Esophagus (tissue), 2 donors: Measurements from ENCODE around the gene MAGEC2. TPM values are rescaled to one million over a fixed set of nuclear protein-coding genes. Genes with fewer than 3 reads are reported as not detected.

Source experiments
- H3K27ac ChIP-seq, 2 donors: one replicate each; pipeline ENCODE4 v1.5.1; 2013; ENCODE audit warnings: low read depth in 2 of 2, mild to moderate bottlenecking in 2 of 2, inconsistent platforms in 1 of 2, low read length in 1 of 2, moderate library complexity in 1 of 2
- H3K27me3 ChIP-seq, 2 donors: one replicate each; pipeline ENCODE4 v1.6.1; 2013; ENCODE audit warnings: low read length in 2 of 2, control low read depth in 1 of 2, mild to moderate bottlenecking in 1 of 2; ENCODE audit not compliant: insufficient read depth in 2 of 2, control insufficient read depth in 1 of 2
- H3K36me3 ChIP-seq, 2 donors: one replicate each; pipeline ENCODE4 v1.6.1; 2013; ENCODE audit warnings: low read length in 1 of 2; ENCODE audit not compliant: control insufficient read depth in 2 of 2, insufficient read depth in 2 of 2
- H3K4me1 ChIP-seq, 2 donors: one replicate each; pipeline ENCODE4 v1.6.1; 2013; ENCODE audit warnings: low read length in 1 of 2; ENCODE audit not compliant: control insufficient read depth in 2 of 2, insufficient read depth in 2 of 2
- H3K4me3 ChIP-seq, 2 donors: one replicate each; pipeline ENCODE4 v1.5.1; 2013; ENCODE audit warnings: low read length in 2 of 2, mild to moderate bottlenecking in 2 of 2, low read depth in 1 of 2, moderate library complexity in 1 of 2
- H3K9me3 ChIP-seq, 2 donors: one replicate each; pipeline ENCODE4 v1.6.1; 2013; ENCODE audit warnings: mild to moderate bottlenecking in 2 of 2, low read depth in 1 of 2, low read length in 1 of 2, moderate library complexity in 1 of 2; ENCODE audit not compliant: control insufficient read depth in 2 of 2, insufficient read depth in 1 of 2
- WGBS, 2 donors: extraction: QIAGEN DNeasy Blood & Tissue Kit; methylation state at CpG; one replicate each; pipeline ENCODE4 v1.1.7; 2013; 5-methylcytosine and 5-hydroxymethylcytosine counted together
- polyA plus RNA-seq, 2 donors: library from polyadenylated mRNA; stranded (reverse); fragments of 200-250 nt; gene quantifications; one replicate each; pipeline ENCODE4 v1.2.3, GENCODE V29; 2013
- donor health status: healthy with polysubstance abuse.
- donor health status: Bipolar disorder and iron deficiency.

MAGEC2 gene
- polyA plus RNA-seq, 2 donors, result 0.06 TPM; not detected in 1

- Histone ChIP-seq H3K27ac (no peak overlapping the region), H3K9me3 (no peaks in the 10 kb centered on the region), H3K36me3 (no peaks in the 10 kb centered on the region), H3K4me1 (no peaks in the 10 kb centered on the region), H3K4me3 (no peak overlapping the region), H3K27me3 (no peaks in the 10 kb centered on the region)
- 32 to 50% methylated on average over 2 of the region's 2 CpGs for WGBS, 2 donors
Measured at GRCh38 chrX:142186103-142186502, 19.0 kb downstream of the MAGEC2 start.

- no peak overlapping the region for H3K27ac ChIP-seq
- H3K4me3 ChIP-seq, result no peak overlapping the region
- H3K9me3 ChIP-seq, result no peaks in the 10 kb centered on the region
- H3K27me3 ChIP-seq, result no peaks in the 10 kb centered on the region
- no peaks in the 10 kb centered on the region for H3K4me1 ChIP-seq
- WGBS, 2 donors, result 77 to 83% methylated on average over 7 of the region's 7 CpGs
- H3K36me3 ChIP-seq, result no peaks in the 10 kb centered on the region
Measured at GRCh38 chrX:142184756-142185602, 20.1 kb downstream of the MAGEC2 start.

DNA sequence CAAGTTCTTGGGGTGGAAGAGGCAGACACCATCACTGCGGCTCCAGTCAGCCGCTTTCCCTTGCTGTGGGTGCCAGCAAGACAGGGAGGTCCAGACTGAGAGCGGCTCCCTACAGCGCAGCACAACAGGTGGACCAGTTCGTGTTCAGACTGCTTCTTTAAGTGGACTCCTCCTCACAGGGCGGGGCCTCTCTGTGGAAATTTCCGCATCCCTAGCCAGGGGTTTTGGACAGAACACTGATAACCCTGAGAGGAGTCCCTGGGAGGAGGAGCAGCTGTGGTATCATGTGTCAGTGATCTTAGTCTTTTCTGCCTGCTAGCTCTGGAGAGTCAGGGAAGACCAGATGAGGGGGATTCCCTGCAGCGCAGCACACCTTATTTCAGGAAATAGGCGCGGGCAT lies 48.5 kb downstream of the MAGEC2 start:
- Histone ChIP-seq H3K36me3 (no peaks in the 10 kb centered on the region), H3K9me3 (peaks cover 0 to 4% of the 10 kb centered on the region in 2 donors), H3K4me3 (no peak overlapping the region), H3K27ac (no peak overlapping the region), H3K4me1 (no peaks in the 10 kb centered on the region), H3K27me3 (no peaks in the 10 kb centered on the region)
- WGBS, 2 donors, result 81 to 82% methylated on average over 10 of the region's 10 CpGs
